ENCODE results near the gene ENOX1.

ENOX1 gene

GRCh38 chr13:43278127-43278526 lies 508.6 kb downstream of the ENOX1 start:
- Histone ChIP-seq H3K4me1 (ENCODE audit: control insufficient read depth in 1 of 2, insufficient read depth in 2 of 2, low read length in 2 of 2) (no peaks in the 10 kb centered on the region), H3K9me3 (ENCODE audit: control insufficient read depth in 1 of 2, low read length in 2 of 2) (no peaks in the 10 kb centered on the region), H3K27ac (ENCODE audit: low read length) (no peak overlapping the region), H3K36me3 (ENCODE audit: control insufficient read depth in 1 of 2, insufficient read depth in 2 of 2, low read length in 2 of 2) (no peaks in the 10 kb centered on the region), H3K4me3 (ENCODE audit: low read depth in 1 of 2, low read length in 2 of 2) (no peak overlapping the region), H3K27me3 (ENCODE audit: low read depth, low read length) (no peaks in the 10 kb centered on the region)

DNA sequence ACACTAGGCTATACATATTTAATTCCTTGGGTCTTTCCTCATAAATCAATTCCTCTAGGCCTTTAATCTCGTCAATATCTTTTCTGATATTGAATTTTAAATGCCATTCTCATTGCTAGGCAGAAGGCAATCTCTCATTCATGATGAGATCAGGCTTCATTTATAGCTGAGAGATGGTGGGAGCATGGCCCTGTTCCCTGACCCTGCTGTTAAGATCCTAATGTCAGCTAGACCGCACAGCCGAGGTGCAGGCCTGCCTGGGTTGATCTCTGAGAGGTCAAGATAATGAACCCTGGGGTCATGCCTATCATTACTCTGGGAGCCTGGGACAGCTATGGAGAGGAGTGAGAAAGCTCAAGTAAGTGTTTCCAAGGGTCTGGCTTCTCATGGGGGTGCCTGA lies 509.6 kb downstream of the ENOX1 start:
- no peak overlapping the region for H3K27ac ChIP-seq (ENCODE audit: low read length)
- no peaks in the 10 kb centered on the region for H3K4me1 ChIP-seq (ENCODE audit: control insufficient read depth in 1 of 2, insufficient read depth in 2 of 2, low read length in 2 of 2)
- H3K27me3 ChIP-seq (ENCODE audit: low read depth, low read length) = no peaks in the 10 kb centered on the region
- no peaks in the 10 kb centered on the region for H3K9me3 ChIP-seq (ENCODE audit: control insufficient read depth in 1 of 2, low read length in 2 of 2)
- H3K36me3 ChIP-seq (ENCODE audit: control insufficient read depth in 1 of 2, insufficient read depth in 2 of 2, low read length in 2 of 2) = no peaks in the 10 kb centered on the region
- H3K4me3 ChIP-seq (ENCODE audit: low read depth in 1 of 2, low read length in 2 of 2) = no peak overlapping the region

DNA sequence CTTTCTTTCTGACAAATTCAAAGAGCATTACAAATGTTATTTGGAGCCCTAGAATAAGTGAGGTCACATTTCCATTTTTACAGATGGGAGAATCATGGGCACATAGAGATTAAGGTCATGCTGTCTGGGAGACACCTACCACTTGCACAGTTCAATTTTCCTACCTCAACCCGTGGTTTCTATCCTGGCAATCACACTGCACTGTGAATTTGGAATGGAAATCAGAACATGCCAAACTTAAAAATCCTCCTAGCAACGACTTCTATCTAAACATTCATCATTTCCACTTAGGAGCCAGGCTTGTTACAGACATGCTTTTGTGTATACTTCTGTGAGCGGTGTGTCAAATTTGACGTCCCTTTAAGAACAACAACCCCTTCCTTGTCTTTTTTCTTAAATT lies 511.9 kb downstream of the ENOX1 start:
- no peaks in the 10 kb centered on the region for H3K9me3 ChIP-seq (ENCODE audit: control insufficient read depth in 1 of 2, low read length in 2 of 2)
- no peaks in the 10 kb centered on the region for H3K36me3 ChIP-seq (ENCODE audit: control insufficient read depth in 1 of 2, insufficient read depth in 2 of 2, low read length in 2 of 2)
- no peaks in the 10 kb centered on the region for H3K27me3 ChIP-seq (ENCODE audit: low read depth, low read length)
- H3K27ac ChIP-seq (ENCODE audit: low read length) = no peak overlapping the region
- peaks cover 0 to 10% of the 10 kb centered on the region in 2 donors for H3K4me1 ChIP-seq (ENCODE audit: control insufficient read depth in 1 of 2, insufficient read depth in 2 of 2, low read length in 2 of 2)
- H3K4me3 ChIP-seq (ENCODE audit: low read depth in 1 of 2, low read length in 2 of 2) = no peak overlapping the region

DNA sequence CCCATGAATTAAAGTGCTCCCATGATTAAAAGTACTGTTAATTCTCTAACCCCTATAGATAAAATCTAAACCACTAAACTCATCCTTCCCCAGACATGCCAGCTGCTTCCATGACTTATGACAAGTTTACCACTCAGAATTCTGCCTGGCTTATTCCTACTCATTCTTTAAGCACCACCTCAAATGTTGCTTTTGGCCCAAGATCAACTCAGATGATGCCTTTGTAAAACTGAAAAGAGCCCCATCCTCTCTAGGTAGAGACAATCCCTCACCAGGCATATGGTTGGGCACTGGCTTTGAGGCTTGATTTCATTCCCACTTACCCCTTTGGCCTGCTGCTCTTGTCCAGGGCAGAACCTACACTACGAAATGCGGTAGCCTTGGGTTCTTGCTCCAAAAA lies 513.4 kb downstream of the ENOX1 start:
- no peaks in the 10 kb centered on the region for H3K36me3 ChIP-seq (ENCODE audit: control insufficient read depth in 1 of 2, insufficient read depth in 2 of 2, low read length in 2 of 2)
- peaks cover 5 to 15% of the 10 kb centered on the region in 2 donors for H3K4me1 ChIP-seq (ENCODE audit: control insufficient read depth in 1 of 2, insufficient read depth in 2 of 2, low read length in 2 of 2)
- H3K27me3 ChIP-seq (ENCODE audit: low read depth, low read length) = no peaks in the 10 kb centered on the region
- no peaks in the 10 kb centered on the region for H3K9me3 ChIP-seq (ENCODE audit: control insufficient read depth in 1 of 2, low read length in 2 of 2)
- H3K4me3 ChIP-seq (ENCODE audit: low read depth in 1 of 2, low read length in 2 of 2) = no peak overlapping the region
- H3K27ac ChIP-seq (ENCODE audit: low read length) = no peak overlapping the region

DNA sequence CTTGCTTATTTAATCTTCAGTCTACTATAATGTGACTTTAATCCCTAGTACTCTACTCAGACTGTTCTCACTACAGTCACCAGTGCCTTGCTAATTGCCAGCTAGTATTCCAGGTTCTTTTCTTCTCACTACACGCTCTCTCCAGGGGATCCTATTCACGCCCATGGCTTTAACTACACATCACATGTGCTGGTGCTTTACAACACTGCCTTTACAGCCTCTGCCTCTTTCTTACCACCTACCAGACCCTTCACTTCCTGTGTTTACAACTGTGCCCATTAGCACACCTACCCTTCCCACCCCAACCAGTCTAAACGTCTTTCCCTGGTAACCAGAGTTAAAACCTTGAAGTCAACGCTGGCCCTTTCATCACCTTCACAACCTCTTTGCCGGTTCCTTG lies 513.9 kb downstream of the ENOX1 start:
- Histone ChIP-seq H3K4me1 (ENCODE audit: control insufficient read depth in 1 of 2, insufficient read depth in 2 of 2, low read length in 2 of 2) (peaks cover 5 to 15% of the 10 kb centered on the region in 2 donors), H3K9me3 (ENCODE audit: control insufficient read depth in 1 of 2, low read length in 2 of 2) (no peaks in the 10 kb centered on the region), H3K4me3 (ENCODE audit: low read depth in 1 of 2, low read length in 2 of 2) (no peak overlapping the region), H3K27ac (ENCODE audit: low read length) (no peak overlapping the region), H3K36me3 (ENCODE audit: control insufficient read depth in 1 of 2, insufficient read depth in 2 of 2, low read length in 2 of 2) (no peaks in the 10 kb centered on the region), H3K27me3 (ENCODE audit: low read depth, low read length) (no peaks in the 10 kb centered on the region)

GRCh38 chr13:43271152-43271551 lies 515.6 kb downstream of the ENOX1 start:
- H3K36me3 ChIP-seq (ENCODE audit: control insufficient read depth in 1 of 2, insufficient read depth in 2 of 2, low read length in 2 of 2) = no peaks in the 10 kb centered on the region
- no peak overlapping the region for H3K4me3 ChIP-seq (ENCODE audit: low read depth in 1 of 2, low read length in 2 of 2)
- H3K4me1 ChIP-seq (ENCODE audit: control insufficient read depth in 1 of 2, insufficient read depth in 2 of 2, low read length in 2 of 2) = peaks cover 5 to 15% of the 10 kb centered on the region in 2 donors
- no peaks in the 10 kb centered on the region for H3K27me3 ChIP-seq (ENCODE audit: low read depth, low read length)
- peak overlapping the region; percentile 4 for H3K27ac ChIP-seq (ENCODE audit: low read length)
- no peaks in the 10 kb centered on the region for H3K9me3 ChIP-seq (ENCODE audit: control insufficient read depth in 1 of 2, low read length in 2 of 2)

DNA sequence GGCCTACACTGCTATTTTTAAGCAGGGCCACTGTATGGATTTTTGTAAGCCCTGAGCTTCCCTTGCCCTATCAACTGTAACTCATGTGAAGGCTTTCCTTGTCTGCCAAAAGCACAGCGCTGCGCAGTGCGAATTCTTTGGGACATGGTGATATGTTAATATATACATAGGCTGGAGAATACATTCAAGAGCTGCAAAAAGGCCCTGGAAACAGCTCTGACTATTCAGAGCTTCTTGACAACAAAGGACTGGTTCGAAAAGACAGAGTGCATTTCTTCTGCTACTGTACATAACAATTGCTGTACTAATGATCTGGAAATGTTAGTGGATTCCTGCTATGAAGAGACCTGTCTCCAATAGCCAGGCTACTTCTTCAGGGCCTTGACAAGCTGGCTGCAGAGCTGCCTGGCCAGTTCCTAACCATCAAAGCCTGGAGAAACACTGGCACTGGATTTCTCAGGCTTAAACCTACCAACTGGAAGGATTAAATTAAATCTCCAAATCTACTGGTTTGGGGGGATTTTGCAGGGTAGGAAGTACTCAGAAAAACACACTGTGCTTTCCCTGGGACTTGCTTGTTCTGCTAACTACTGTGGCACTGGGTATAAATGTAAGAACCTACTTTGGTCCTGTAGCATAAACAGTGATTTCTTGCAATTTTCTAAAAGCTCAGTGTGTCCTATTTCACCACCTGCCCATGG lies 516.5 kb downstream of the ENOX1 start:
- H3K27me3 ChIP-seq (ENCODE audit: low read depth, low read length) = no peaks in the 10 kb centered on the region
- no peak overlapping the region for H3K4me3 ChIP-seq (ENCODE audit: low read depth in 1 of 2, low read length in 2 of 2)
- no peaks in the 10 kb centered on the region for H3K9me3 ChIP-seq (ENCODE audit: control insufficient read depth in 1 of 2, low read length in 2 of 2)
- peaks cover 5 to 15% of the 10 kb centered on the region in 2 donors for H3K4me1 ChIP-seq (ENCODE audit: control insufficient read depth in 1 of 2, insufficient read depth in 2 of 2, low read length in 2 of 2)
- H3K27ac ChIP-seq (ENCODE audit: low read length) = no peak overlapping the region
- no peaks in the 10 kb centered on the region for H3K36me3 ChIP-seq (ENCODE audit: control insufficient read depth in 1 of 2, insufficient read depth in 2 of 2, low read length in 2 of 2)

DNA sequence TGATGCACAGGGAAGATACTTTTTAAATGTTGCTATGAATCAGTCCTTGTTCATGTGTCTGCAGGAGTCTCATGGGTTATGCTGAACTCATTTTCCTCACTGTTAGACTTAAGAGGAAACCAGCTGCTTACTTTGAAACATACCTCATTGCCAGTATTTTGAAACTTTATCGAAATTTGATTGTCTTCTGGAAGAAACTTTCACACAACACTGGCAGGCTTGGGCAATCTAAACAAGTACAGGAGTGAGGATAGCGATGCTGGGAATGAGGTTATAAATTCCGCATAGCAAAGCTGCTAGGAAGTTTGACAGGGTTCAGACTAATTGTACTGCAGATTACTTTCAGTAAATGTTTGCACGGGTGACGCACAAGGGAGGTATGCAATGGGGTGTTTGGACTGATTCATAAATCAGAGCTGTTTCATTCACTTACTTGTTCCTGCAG lies 517.7 kb downstream of the ENOX1 start:
- Histone ChIP-seq H3K27ac (ENCODE audit: low read length) (peak overlapping the region; percentile 48), H3K9me3 (ENCODE audit: control insufficient read depth in 1 of 2, low read length in 2 of 2) (no peaks in the 10 kb centered on the region), H3K36me3 (ENCODE audit: control insufficient read depth in 1 of 2, insufficient read depth in 2 of 2, low read length in 2 of 2) (no peaks in the 10 kb centered on the region), H3K4me1 (ENCODE audit: control insufficient read depth in 1 of 2, insufficient read depth in 2 of 2, low read length in 2 of 2) (peaks cover 5 to 15% of the 10 kb centered on the region in 2 donors), H3K27me3 (ENCODE audit: low read depth, low read length) (no peaks in the 10 kb centered on the region), H3K4me3 (ENCODE audit: low read depth in 1 of 2, low read length in 2 of 2) (no peak overlapping the region)

GRCh38 chr13:43268632-43269031 lies 518.1 kb downstream of the ENOX1 start:
- Histone ChIP-seq H3K4me1 (ENCODE audit: control insufficient read depth in 1 of 2, insufficient read depth in 2 of 2, low read length in 2 of 2) (peaks cover 5 to 15% of the 10 kb centered on the region in 2 donors), H3K27me3 (ENCODE audit: low read depth, low read length) (no peaks in the 10 kb centered on the region), H3K9me3 (ENCODE audit: control insufficient read depth in 1 of 2, low read length in 2 of 2) (no peaks in the 10 kb centered on the region), H3K27ac (ENCODE audit: low read length) (peak overlapping the region; percentile 48), H3K36me3 (ENCODE audit: control insufficient read depth in 1 of 2, insufficient read depth in 2 of 2, low read length in 2 of 2) (no peaks in the 10 kb centered on the region), H3K4me3 (ENCODE audit: low read depth in 1 of 2, low read length in 2 of 2) (no peak overlapping the region)

GRCh38 chr13:43267916-43268315 lies 518.9 kb downstream of the ENOX1 start:
- no peak overlapping the region for H3K4me3 ChIP-seq (ENCODE audit: low read depth in 1 of 2, low read length in 2 of 2)
- no peak overlapping the region for H3K27ac ChIP-seq (ENCODE audit: low read length)
- no peaks in the 10 kb centered on the region for H3K36me3 ChIP-seq (ENCODE audit: control insufficient read depth in 1 of 2, insufficient read depth in 2 of 2, low read length in 2 of 2)
- H3K4me1 ChIP-seq (ENCODE audit: control insufficient read depth in 1 of 2, insufficient read depth in 2 of 2, low read length in 2 of 2) = peaks cover 5 to 15% of the 10 kb centered on the region in 2 donors
- H3K9me3 ChIP-seq (ENCODE audit: control insufficient read depth in 1 of 2, low read length in 2 of 2) = no peaks in the 10 kb centered on the region
- no peaks in the 10 kb centered on the region for H3K27me3 ChIP-seq (ENCODE audit: low read depth, low read length)

GRCh38 chr13:43266936-43267615 lies 519.7 kb downstream of the ENOX1 start:
- no peaks in the 10 kb centered on the region for H3K36me3 ChIP-seq (ENCODE audit: control insufficient read depth in 1 of 2, insufficient read depth in 2 of 2, low read length in 2 of 2)
- H3K9me3 ChIP-seq (ENCODE audit: control insufficient read depth in 1 of 2, low read length in 2 of 2) = no peaks in the 10 kb centered on the region
- no peak overlapping the region for H3K27ac ChIP-seq (ENCODE audit: low read length)
- H3K4me3 ChIP-seq (ENCODE audit: low read depth in 1 of 2, low read length in 2 of 2) = no peak overlapping the region
- H3K4me1 ChIP-seq (ENCODE audit: control insufficient read depth in 1 of 2, insufficient read depth in 2 of 2, low read length in 2 of 2) = peaks cover 5 to 15% of the 10 kb centered on the region in 2 donors
- no peaks in the 10 kb centered on the region for H3K27me3 ChIP-seq (ENCODE audit: low read depth, low read length)

Measured in muscle layer of duodenum (tissue), 2 donors.